ENCODE measurements around the gene ZBTB7C.

GRCh38 chr18:48208432-48209140 is 200.6 kb downstream of the ZBTB7C start:
- no peak for TF ChIP-seq SUZ12 (IDR thresholded peaks at IDR 0.05)
- TF ChIP-seq FOXM1 (IDR thresholded peaks at IDR 0.05; ENCODE audit: borderline replicate concordance), result no peak
- no peak for TF ChIP-seq TARDBP (IDR thresholded peaks at IDR 0.05)
- no peak for TF ChIP-seq BHLHE40 (IDR thresholded peaks at IDR 0.05; ENCODE audit: borderline replicate concordance)
- TF ChIP-seq, protein P1, sequence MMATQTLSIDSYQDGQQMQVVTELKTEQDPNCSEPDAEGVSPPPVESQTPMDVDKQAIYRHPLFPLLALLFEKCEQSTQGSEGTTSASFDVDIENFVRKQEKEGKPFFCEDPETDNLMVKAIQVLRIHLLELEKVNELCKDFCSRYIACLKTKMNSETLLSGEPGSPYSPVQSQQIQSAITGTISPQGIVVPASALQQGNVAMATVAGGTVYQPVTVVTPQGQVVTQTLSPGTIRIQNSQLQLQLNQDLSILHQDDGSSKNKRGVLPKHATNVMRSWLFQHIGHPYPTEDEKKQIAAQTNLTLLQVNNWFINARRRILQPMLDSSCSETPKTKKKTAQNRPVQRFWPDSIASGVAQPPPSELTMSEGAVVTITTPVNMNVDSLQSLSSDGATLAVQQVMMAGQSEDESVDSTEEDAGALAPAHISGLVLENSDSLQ (IDR thresholded peaks at IDR 0.05), result no peak
- TF ChIP-seq ARNT (IDR thresholded peaks at IDR 0.05), result no peak
- no peak for TF ChIP-seq ZNF384 (IDR thresholded peaks at IDR 0.05)
- no peak for TF ChIP-seq HDGF (IDR thresholded peaks at IDR 0.05; ENCODE audit: borderline replicate concordance)
- no peak for TF ChIP-seq FOXA1 (IDR thresholded peaks at IDR 0.05)
- no peak for TF ChIP-seq LEF1 (IDR thresholded peaks at IDR 0.05; ENCODE audit: borderline replicate concordance)
- no peak for TF ChIP-seq ELF4 (IDR thresholded peaks at IDR 0.05)
